T-cell (primary cell): ENCODE results near the gene ZNF546. TPM values are rescaled to one million over a fixed set of nuclear protein-coding genes. Genes with fewer than 3 reads are reported as not detected.
A peak's percentile ranks its signal among the peaks of the same experiment; 100 is the strongest.

Experiments used
- ATAC-seq, 4 experiments: fragments of 200-7000 bp in 3 of 4; fragments of 150-1000 bp in 1 of 4; cut with Tn5 transposase; replicated peaks in 1 of 4; 1 replicate in 3 of 4; 2 replicates in 1 of 4; pipeline ENCODE4 v1.10.0; 2021; ENCODE audit warnings: moderate library complexity in 3 of 4, mild to moderate bottlenecking in 2 of 4, moderate number of reproducible peaks in 1 of 4
- CTCF ChIA-PET, 2 donors: fragments of 300-600 bp; sonication (Branson Sonifier 250); formaldehyde crosslinking; loops; one replicate each; lab custom pipeline; 2022; ENCODE audit warnings: antibody characterized with exemption in 2 of 2; lab: Charles Lee
- POLR2A ChIA-PET, 2 donors: fragments of 300-600 bp; sonication (Branson Sonifier 250); formaldehyde crosslinking; loops; one replicate each; lab custom pipeline; 2022; ENCODE audit warnings: antibody characterized with exemption in 2 of 2; lab: Charles Lee
- DNase-seq, 35 experiments: peaks; one replicate each; pipeline versions ENCODE4 v3.0.0 to v3.0.0-alpha.2; 2013 to 2023
- H3K27ac ChIP-seq: one replicate; pipeline ENCODE4 v1.5.1; 2013; ENCODE audit warnings: low read length
- H3K27me3 ChIP-seq, 2 experiments: replicated peaks in 1 of 2; 1 replicate in 1 of 2; 2 replicates in 1 of 2; pipeline versions ENCODE4 v1.6.1 to v1.7.0; 2013; ENCODE audit warnings: low read length in 1 of 2, mixed read lengths in 1 of 2; ENCODE audit not compliant: control insufficient read depth in 2 of 2, insufficient read depth in 2 of 2; ENCODE audit errors: extremely low read depth in 1 of 2
- H3K36me3 ChIP-seq, 2 donors: 1 replicate in 1 of 2; 2 replicates in 1 of 2; pipeline versions ENCODE4 v1.6.1 to v1.7.0; 2013; ENCODE audit warnings: low read length in 1 of 2; ENCODE audit not compliant: control insufficient read depth in 2 of 2, insufficient read depth in 1 of 2; ENCODE audit errors: extremely low read depth in 1 of 2
- H3K4me1 ChIP-seq, 2 experiments: 1 replicate in 1 of 2; 2 replicates in 1 of 2; pipeline versions ENCODE4 v1.6.1 to v1.7.0; 2013; ENCODE audit warnings: low read length in 2 of 2, mixed read lengths in 1 of 2; ENCODE audit not compliant: insufficient read depth in 2 of 2, control insufficient read depth in 1 of 2; ENCODE audit errors: extremely low read depth in 1 of 2
- H3K4me3 ChIP-seq, 2 donors: 1 replicate in 1 of 2; 2 replicates in 1 of 2; pipeline versions ENCODE4 v1.5.1 to v1.7.0; 2013; ENCODE audit warnings: mild to moderate bottlenecking in 2 of 2, low read length in 1 of 2, moderate library complexity in 1 of 2; ENCODE audit not compliant: control insufficient read depth in 1 of 2; ENCODE audit errors: extremely low read depth in 1 of 2
- H3K9me3 ChIP-seq: 2 replicates; pipeline ENCODE4 v1.7.0; 2013
- H3K27ac Mint-ChIP-seq, 2 donors: one replicate each; pipeline ENCODE4 v1.8.0; 2020 to 2021; ENCODE audit warnings: mild to moderate bottlenecking in 2 of 2, mixed read lengths in 2 of 2
- H3K27me3 Mint-ChIP-seq, 2 donors: one replicate each; pipeline ENCODE4 v1.8.0; 2021 to 2022; ENCODE audit warnings: mixed read lengths in 2 of 2
- H3K36me3 Mint-ChIP-seq: one replicate; pipeline ENCODE4 v1.8.0; 2021; ENCODE audit warnings: mixed read lengths
- H3K4me1 Mint-ChIP-seq, 3 donors: one replicate each; pipeline ENCODE4 v1.8.0; 2020 to 2022; ENCODE audit warnings: mixed read lengths in 3 of 3, mild to moderate bottlenecking in 1 of 3
- H3K4me3 Mint-ChIP-seq, 3 donors: one replicate each; pipeline ENCODE4 v1.8.0; 2020 to 2022; ENCODE audit warnings: mild to moderate bottlenecking in 3 of 3, mixed read lengths in 3 of 3, moderate library complexity in 3 of 3
- H3K9me3 Mint-ChIP-seq, 3 donors: one replicate each; pipeline ENCODE4 v1.8.0; 2020 to 2022; ENCODE audit warnings: mixed read lengths in 3 of 3
- WGBS: methylation state at CpG from one replicate; pipeline ENCODE4 v1.1.5; 2013; ENCODE audit warnings: missing lambda C conversion rate; ENCODE audit not compliant: insufficient coverage; 5-methylcytosine and 5-hydroxymethylcytosine counted together
- total RNA-seq, 35 experiments: library from RNA in 6 of 35; stranded (reverse) in 6 of 35; fragments of 120-200 nt in 1 of 35; gene quantifications; one replicate each; pipeline versions ENCODE4 v1.2.1 to v1.2.4 and lab custom pipeline; 2013 to 2026

Gene ZNF546
- total RNA-seq, 5 donors from 2014 or later (not counting 1 experiment from before 2014, with no cell fraction given) = 5.9 to 18.0 (median 12.9) TPM

- Mint-ChIP-seq H3K4me3 (peak overlapping the region; percentile 29 to 97 (median 43)), H3K36me3 (peaks cover 40% of the 10 kb centered on the region)
These were observed 56.6 kb downstream of the ZNF546 start for GRCh38 chr19:40053491-40053890.

GRCh38 chr19:40054632-40055031, 57.8 kb downstream of the ZNF546 start:
- Histone ChIP-seq H3K4me1 (peaks cover 14 to 16% of the 10 kb centered on the region in 2 experiments), H3K36me3 (peaks cover 0 to 3% of the 10 kb centered on the region in 2 donors), H3K27me3 (no peaks in the 10 kb centered on the region), H3K27ac (no peak overlapping the region), H3K4me3 (no peak overlapping the region), H3K9me3 (peaks cover under 1% of the 10 kb centered on the region)
- whole genome bisulfite sequencing = 93% methylated on average over 6 of the region's 9 CpGs
- H3K4me3 Mint-ChIP-seq = peak overlapping the region; percentile 97 to 100 (median 100)
- no peak for ATAC-seq
- no peak for DNase-seq
- peaks cover 10 to 24% (median 11%) of the 10 kb centered on the region in 3 donors for H3K9me3 Mint-ChIP-seq
- peaks cover 38% of the 10 kb centered on the region for H3K36me3 Mint-ChIP-seq
- ChIA-PET POLR2A (no interaction called here), CTCF (no interaction called here)
- peaks cover 53 to 59% (median 56%) of the 10 kb centered on the region in 3 donors for H3K4me1 Mint-ChIP-seq
- H3K27me3 Mint-ChIP-seq = peaks cover 2 to 3% of the 10 kb centered on the region in 2 donors
- H3K27ac Mint-ChIP-seq = peak overlapping the region in 1 of 2 donors; percentile 3

More at GRCh38 chr19:40053491-40053890, 56.6 kb downstream of the ZNF546 start:
- ATAC-seq (no peak), DNase-seq (no peak)
- H3K9me3 ChIP-seq = no peaks in the 10 kb centered on the region
- peaks cover 6 to 13% of the 10 kb centered on the region in 2 donors for H3K36me3 ChIP-seq
- H3K4me1 ChIP-seq = peaks cover 14 to 16% of the 10 kb centered on the region in 2 experiments
- WGBS = 100% methylated on average over 2 of the region's 2 CpGs
- Mint-ChIP-seq H3K9me3 (peaks cover 7 to 13% (median 9%) of the 10 kb centered on the region in 3 donors), H3K27ac (no peak overlapping the region), H3K4me1 (peaks cover 57 to 62% (median 58%) of the 10 kb centered on the region in 3 donors), H3K27me3 (no peaks in the 10 kb centered on the region)
- no peaks in the 10 kb centered on the region for H3K27me3 ChIP-seq
- H3K4me3 ChIP-seq = no peak overlapping the region
- POLR2A ChIA-PET = no interaction called here
- CTCF ChIA-PET = no interaction called here
- no peak overlapping the region for H3K27ac ChIP-seq

- H3K4me3 ChIP-seq = peak overlapping the region; percentile 76 to 80
- ATAC-seq (no peak), DNase-seq (no peak)
- ChIA-PET POLR2A (interaction anchor here in 1 of 2 donors (1.1 kb wide), 1 partner anchor 11 kb away, joined by 3 read pairs; no protein-coding TSS in a partner anchor), CTCF (interaction anchor here in 1 of 2 donors (1.8 kb wide), 1 partner anchor 85 kb away, joined by 9 read pairs; the partner anchor contains the start of gene PSMC4)
- H3K9me3 ChIP-seq = peaks cover 4% of the 10 kb centered on the region
- peaks cover 0 to 2% of the 10 kb centered on the region in 2 donors for H3K36me3 ChIP-seq
- Mint-ChIP-seq H3K4me1 (peaks cover 53 to 57% (median 56%) of the 10 kb centered on the region in 3 donors), H3K4me3 (peak overlapping the region; percentile 97 to 100 (median 100)), H3K36me3 (peaks cover 38% of the 10 kb centered on the region), H3K27me3 (peaks cover 2 to 6% of the 10 kb centered on the region in 2 donors), H3K9me3 (peaks cover 13 to 28% (median 14%) of the 10 kb centered on the region in 3 donors), H3K27ac (peak overlapping the region in 1 of 2 donors; percentile 3)
- H3K4me1 ChIP-seq = peaks cover 14 to 16% of the 10 kb centered on the region in 2 experiments
- no peak overlapping the region for H3K27ac ChIP-seq
- H3K27me3 ChIP-seq = no peaks in the 10 kb centered on the region
- WGBS = 68% methylated on average over 4 of the region's 10 CpGs
These were observed 58.2 kb downstream of the ZNF546 start for GRCh38 chr19:40055049-40055448.

- peaks cover 32% of the 10 kb centered on the region for H3K36me3 Mint-ChIP-seq
- ATAC-seq (peak; percentile 95 to 97 (median 96)), DNase-seq (peak; percentile 32 to 80 (median 60))
- Histone ChIP-seq H3K4me1 (peaks cover 14 to 16% of the 10 kb centered on the region in 2 experiments), H3K27ac (peak within 1 kb of the TSS; percentile 55), H3K9me3 (peaks cover 4% of the 10 kb centered on the region), H3K4me3 (peak within 1 kb of the TSS; percentile 76 to 80), H3K36me3 (peaks cover 0 to under 1% of the 10 kb centered on the region in 2 donors), H3K27me3 (no peaks in the 10 kb centered on the region)
- H3K4me3 Mint-ChIP-seq = peak within 1 kb of the TSS; percentile 97 to 100 (median 100)
- peaks cover 49 to 56% (median 55%) of the 10 kb centered on the region in 3 donors for H3K4me1 Mint-ChIP-seq
- POLR2A ChIA-PET = interaction anchor here (0.7 to 1.1 kb wide), 3 partner anchors 10 to 188 kb away, joined by 3 to 9 read pairs (median 4); no protein-coding TSS in a partner anchor
- H3K27me3 Mint-ChIP-seq = peaks cover 2 to 6% of the 10 kb centered on the region in 2 donors
- CTCF ChIA-PET = interaction anchor here (0.5 to 1.8 kb wide), 2 partner anchors 86 to 289 kb away, joined by 3 to 9 read pairs; partner anchors contain the start of gene PSMC4 (in 1 of the 2)
- under 1% methylated on average over 38 of the region's 41 CpGs for WGBS
- peaks cover 14 to 28% (median 15%) of the 10 kb centered on the region in 3 donors for H3K9me3 Mint-ChIP-seq
- H3K27ac Mint-ChIP-seq = peak within 1 kb of the TSS; percentile 96 to 98
These were observed 59.1 kb downstream of the ZNF546 start, which contains the start of gene ZNF780B for GRCh38 chr19:40055832-40056504. Gene ZNF780B (minus strand): TSS chr19:40056231. CDS start chr19:40050332, 5,899 bp downstream.

- Histone ChIP-seq H3K36me3 (no peaks in the 10 kb centered on the region), H3K27ac (peak overlapping the region; percentile 55), H3K4me3 (peak overlapping the region; percentile 76 to 80), H3K27me3 (no peaks in the 10 kb centered on the region), H3K4me1 (peaks cover 14 to 16% of the 10 kb centered on the region in 2 experiments), H3K9me3 (peaks cover 4% of the 10 kb centered on the region)
- no peak for DNase-seq
- peaks cover 29% of the 10 kb centered on the region for H3K36me3 Mint-ChIP-seq
- H3K9me3 Mint-ChIP-seq = peaks cover 14 to 30% (median 14%) of the 10 kb centered on the region in 3 donors
- POLR2A ChIA-PET = interaction anchor here (0.7 kb wide), 2 partner anchors 13 to 189 kb away, joined by 4 to 9 read pairs; no protein-coding TSS in a partner anchor
- 0% methylated on average over 3 of the region's 7 CpGs for WGBS
- peak in 1 of 4 experiments; percentile 5 for ATAC-seq
- CTCF ChIA-PET = interaction anchor here in 1 of 2 donors (1.8 kb wide), 1 partner anchor 86 kb away, joined by 9 read pairs; the partner anchor contains the start of gene PSMC4
- H3K4me1 Mint-ChIP-seq = peaks cover 49 to 56% (median 53%) of the 10 kb centered on the region in 3 donors
- H3K27me3 Mint-ChIP-seq = peaks cover 2 to 6% of the 10 kb centered on the region in 2 donors
- H3K4me3 Mint-ChIP-seq = peak overlapping the region; percentile 97 to 100 (median 100)
- peak overlapping the region; percentile 96 to 98 for H3K27ac Mint-ChIP-seq
These were observed 59.6 kb downstream of the ZNF546 start for GRCh38 chr19:40056505-40056904.

GRCh38 chr19:40057166-40057565, 60.3 kb downstream of the ZNF546 start:
- peaks cover 13 to 34% (median 17%) of the 10 kb centered on the region in 3 donors for H3K9me3 Mint-ChIP-seq
- H3K4me1 Mint-ChIP-seq = peaks cover 45 to 51% (median 46%) of the 10 kb centered on the region in 3 donors
- H3K9me3 ChIP-seq = peaks cover 4% of the 10 kb centered on the region
- H3K27ac ChIP-seq = no peak overlapping the region
- ChIA-PET POLR2A (no interaction called here), CTCF (interaction anchor here in 1 of 2 donors (1.1 kb wide), 1 partner anchor 86 kb away, joined by 3 read pairs; the partner anchor contains the start of gene PSMC4)
- DNase-seq = no peak
- WGBS = no CpG with 5 or more reads among the region's 1 CpG
- ATAC-seq = no peak
- H3K36me3 Mint-ChIP-seq = peaks cover 25% of the 10 kb centered on the region
- H3K27me3 ChIP-seq = no peaks in the 10 kb centered on the region
- peaks cover 14 to 16% of the 10 kb centered on the region in 2 experiments for H3K4me1 ChIP-seq
- no peak overlapping the region for H3K27ac Mint-ChIP-seq
- H3K4me3 Mint-ChIP-seq = peak overlapping the region; percentile 97 to 100 (median 100)
- no peaks in the 10 kb centered on the region for H3K36me3 ChIP-seq
- H3K27me3 Mint-ChIP-seq = peaks cover 2 to 6% of the 10 kb centered on the region in 2 donors
- H3K4me3 ChIP-seq = no peak overlapping the region
